Measurements from ENCODE around the gene TLX2. TPM values are rescaled to one million over a fixed set of nuclear protein-coding genes. Genes with fewer than 3 reads are reported as not detected.

Gene TLX2
- total and polyA plus RNA-seq, 4 donors: not detected

GRCh38 chr2:74501335-74502071 is 12.7 kb upstream of the TLX2 start:
- no peak for DNase-seq (ENCODE audit: low spot score)
- Histone ChIP-seq H3K9me3 (ENCODE audit: control insufficient read depth in 4 of 4, low read length in 3 of 4) (no peaks in the 10 kb centered on the region), H3K4me1 (ENCODE audit: control insufficient read depth in 4 of 4, insufficient read depth in 4 of 4, low read length in 3 of 4) (peaks cover 24 to 87% (median 72%) of the 10 kb centered on the region in 4 donors), H3K27ac (ENCODE audit: low read depth in 1 of 2, low read length in 2 of 2) (peak overlapping the region in 1 of 2 donors; percentile 93), H3K36me3 (ENCODE audit: control insufficient read depth in 4 of 4, insufficient read depth in 3 of 4, low read depth in 1 of 4, low read length in 3 of 4) (peaks cover 0 to 6% (median 4%) of the 10 kb centered on the region in 4 donors), H3K4me3 (ENCODE audit: low read depth in 1 of 3, low read length in 3 of 3) (peak overlapping the region in 2 of 3 donors; percentile 76 to 97), H3K9ac (ENCODE audit: low read depth in 1 of 2, low read length in 2 of 2) (no peak overlapping the region), H3K27me3 (ENCODE audit: control insufficient read depth in 4 of 4, insufficient read depth in 4 of 4, low read length in 3 of 4) (no peaks in the 10 kb centered on the region)
- WGBS: 48% methylated on average over 18 of the region's 18 CpGs
- TF ChIP-seq CTCF (IDR thresholded peaks at IDR 0.05; ENCODE audit: low read depth, low read length, missing input control) (no peak), ATF3 (IDR thresholded peaks at IDR 0.05) (no peak), ZBTB33 (IDR thresholded peaks at IDR 0.05) (no peak), REST (IDR thresholded peaks at IDR 0.05) (peak; percentile 93), FOXA2 (IDR thresholded peaks at IDR 0.05) (no peak), FOXA1 (IDR thresholded peaks at IDR 0.05) (no peak), HNF4A (conservative IDR thresholded peaks at IDR 0.05) (no peak), MAX (IDR thresholded peaks at IDR 0.05) (no peak)

GRCh38 chr2:74502147-74502719 is 12.0 kb upstream of the TLX2 start:
- Histone ChIP-seq H3K4me3 (ENCODE audit: low read depth in 1 of 3, low read length in 3 of 3) (peak overlapping the region; percentile 76 to 97 (median 89)), H3K27ac (ENCODE audit: low read depth in 1 of 2, low read length in 2 of 2) (peak overlapping the region; percentile 87 to 93), H3K4me1 (ENCODE audit: control insufficient read depth in 4 of 4, insufficient read depth in 4 of 4, low read length in 3 of 4) (peaks cover 22 to 84% (median 71%) of the 10 kb centered on the region in 4 donors), H3K36me3 (ENCODE audit: control insufficient read depth in 4 of 4, insufficient read depth in 3 of 4, low read depth in 1 of 4, low read length in 3 of 4) (peaks cover 0 to 6% (median 4%) of the 10 kb centered on the region in 4 donors), H3K9me3 (ENCODE audit: control insufficient read depth in 4 of 4, low read length in 3 of 4) (no peaks in the 10 kb centered on the region), H3K27me3 (ENCODE audit: control insufficient read depth in 4 of 4, insufficient read depth in 4 of 4, low read length in 3 of 4) (no peaks in the 10 kb centered on the region), H3K9ac (ENCODE audit: low read depth in 1 of 2, low read length in 2 of 2) (peak overlapping the region; percentile 69 to 71)
- DNase-seq (ENCODE audit: low spot score): peak; percentile 54
- WGBS: 9% methylated on average over 32 of the region's 32 CpGs
- TF ChIP-seq NR2F2 (IDR thresholded peaks at IDR 0.05) (peak; percentile 46), JUND (IDR thresholded peaks at IDR 0.05) (peak in 1 of 2 donors; percentile 41), TAF1 (conservative IDR thresholded peaks at IDR 0.05) (peak; percentile 78), FOXA2 (IDR thresholded peaks at IDR 0.05) (no peak), HNF4A (conservative IDR thresholded peaks at IDR 0.05) (peak; percentile 95 to 96), ATF3 (IDR thresholded peaks at IDR 0.05) (peak; percentile 10), YY1 (IDR thresholded peaks at IDR 0.05) (peak; percentile 58), RAD21 (IDR thresholded peaks at IDR 0.05) (no peak), ZBTB33 (IDR thresholded peaks at IDR 0.05) (peak; percentile 54), FOXA1 (IDR thresholded peaks at IDR 0.05) (no peak), GABPA (IDR thresholded peaks at IDR 0.05 in 1 of 2, conservative IDR thresholded peaks at IDR 0.05 in 1 of 2) (peak in 1 of 2 donors; percentile 78), SP1 (IDR thresholded peaks at IDR 0.05) (peak; percentile 84), MAX (IDR thresholded peaks at IDR 0.05) (no peak), RXRA (IDR thresholded peaks at IDR 0.05) (peak; percentile 98), EGR1 (IDR thresholded peaks at IDR 0.05; ENCODE audit: low read depth in 2 of 2) (peak in 1 of 2 donors; percentile 56)

Measured in liver (tissue), 9 donors.